Tibial artery (tissue), 4 donors: Measurements from ENCODE around the gene DNAH8.

Experiments used
- DNase-seq, 2 donors: peaks; one replicate each; pipeline ENCODE4 v3.0.0-alpha.2; 2019
- H3K27ac ChIP-seq, 2 donors: fragments of 200-600 bp; sonication (generic) in 1 of 2; 1 replicate in 1 of 2; 2 replicates in 1 of 2; pipeline ENCODE4 v1.5.1; 2018 to 2019; ENCODE audit warnings: mild to moderate bottlenecking in 1 of 2
- H3K27me3 ChIP-seq, 2 donors: fragments of 200-600 bp; sonication (generic) in 1 of 2; one replicate each; pipeline versions ENCODE4 v1.5.1 to v1.6.0; 2016 to 2019
- H3K36me3 ChIP-seq, 3 donors: fragments of 200-600 bp; sonication (generic) in 2 of 3; one replicate each; pipeline ENCODE4 v1.5.1; 2016 to 2019; ENCODE audit warnings: mild to moderate bottlenecking in 2 of 3
- H3K4me1 ChIP-seq, 4 donors: fragments of 200-600 bp; sonication (generic) in 2 of 4; 1 replicate in 3 of 4; 2 replicates in 1 of 4; pipeline ENCODE4 v1.5.1; 2016 to 2019
- H3K4me3 ChIP-seq, 2 donors: fragments of 200-600 bp; sonication (generic) in 1 of 2; 1 replicate in 1 of 2; 2 replicates in 1 of 2; pipeline ENCODE4 v1.5.1; 2018 to 2019; ENCODE audit warnings: mild to moderate bottlenecking in 2 of 2
- H3K9me3 ChIP-seq, 3 donors: fragments of 200-600 bp; sonication (generic) in 1 of 3; one replicate each; pipeline ENCODE4 v1.5.1; 2016 to 2019
- CTCF ChIP-seq, 2 experiments: fragments of 200-600 bp in 1 of 2; fragments of 450-650 bp in 1 of 2; IDR thresholded peaks; one replicate each; pipeline ENCODE4 v1.5.1; 2017 to 2019; ENCODE audit warnings: antibody characterized with exemption in 2 of 2, mild to moderate bottlenecking in 1 of 2, moderate library complexity in 1 of 2
- intact Hi-C: fragments of 100-400 bp; cut with DNase I; formaldehyde crosslinking; loops from one replicate; pipeline ENCODE4 v1.15.0; 2023; ENCODE audit warnings: low total_unique reads

The DNAH8 gene

DNA sequence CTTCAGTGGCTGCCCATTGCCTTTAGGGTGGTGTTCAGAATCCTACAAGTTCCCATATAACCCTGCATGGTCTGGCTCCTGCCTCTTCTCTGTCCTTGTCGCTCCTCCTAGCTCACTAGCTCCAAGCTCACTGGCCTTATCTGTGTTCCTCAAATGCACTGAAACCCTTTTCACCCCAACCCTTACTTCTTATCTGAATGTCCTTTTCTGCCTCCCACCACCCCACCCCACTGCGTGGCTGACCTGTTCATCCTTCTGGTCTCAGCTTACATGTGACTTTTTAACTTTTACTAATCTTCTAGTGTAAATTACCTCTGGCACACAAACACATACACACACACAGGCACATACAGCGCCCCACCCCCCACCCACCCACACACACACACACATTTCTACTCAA lies 292.5 kb downstream of the DNAH8 start:
- no peak for TF ChIP-seq CTCF (IDR thresholded peaks at IDR 0.05)
- no peaks in the 10 kb centered on the region for H3K9me3 ChIP-seq
- no peaks in the 10 kb centered on the region for H3K27me3 ChIP-seq
- DNase-seq = no peak
- no peak overlapping the region for H3K4me3 ChIP-seq
- no peaks in the 10 kb centered on the region for H3K36me3 ChIP-seq
- H3K27ac ChIP-seq = no peak overlapping the region
- intact Hi-C loops = no loop called here
- no peaks in the 10 kb centered on the region for H3K4me1 ChIP-seq

GRCh38 chr6:39008737-39009136 lies 293.6 kb downstream of the DNAH8 start:
- no peak for TF ChIP-seq CTCF (IDR thresholded peaks at IDR 0.05)
- DNase-seq = no peak
- Histone ChIP-seq H3K27ac (no peak overlapping the region), H3K36me3 (no peaks in the 10 kb centered on the region), H3K4me1 (no peaks in the 10 kb centered on the region), H3K4me3 (no peak overlapping the region), H3K9me3 (no peaks in the 10 kb centered on the region), H3K27me3 (no peaks in the 10 kb centered on the region)
- intact Hi-C loops = no loop called here

DNA sequence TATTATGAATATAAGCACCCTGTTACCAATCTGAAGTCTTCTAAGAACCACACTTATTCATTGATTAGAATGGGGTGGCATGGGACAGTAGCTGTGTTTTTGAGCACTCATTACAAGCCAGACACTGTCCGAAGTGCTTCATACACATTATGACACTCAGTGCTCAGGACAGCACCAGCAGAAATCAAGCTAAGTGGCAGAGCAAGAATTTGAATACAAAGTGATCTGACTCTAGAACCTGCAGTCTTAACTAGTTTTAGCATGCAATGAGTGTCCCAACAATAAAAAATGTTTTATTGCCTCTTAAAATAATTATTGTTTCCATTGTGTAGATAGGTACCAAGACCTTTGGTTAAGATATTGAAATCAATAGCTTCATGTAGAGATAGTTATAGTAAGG lies 294.4 kb downstream of the DNAH8 start:
- DNase-seq = no peak
- TF ChIP-seq CTCF (IDR thresholded peaks at IDR 0.05) = no peak
- Histone ChIP-seq H3K27me3 (peaks cover 0 to 3% of the 10 kb centered on the region in 2 donors), H3K27ac (no peak overlapping the region), H3K9me3 (no peaks in the 10 kb centered on the region), H3K4me3 (no peak overlapping the region), H3K36me3 (no peaks in the 10 kb centered on the region), H3K4me1 (no peaks in the 10 kb centered on the region)
- intact Hi-C loops = no loop called here

DNA sequence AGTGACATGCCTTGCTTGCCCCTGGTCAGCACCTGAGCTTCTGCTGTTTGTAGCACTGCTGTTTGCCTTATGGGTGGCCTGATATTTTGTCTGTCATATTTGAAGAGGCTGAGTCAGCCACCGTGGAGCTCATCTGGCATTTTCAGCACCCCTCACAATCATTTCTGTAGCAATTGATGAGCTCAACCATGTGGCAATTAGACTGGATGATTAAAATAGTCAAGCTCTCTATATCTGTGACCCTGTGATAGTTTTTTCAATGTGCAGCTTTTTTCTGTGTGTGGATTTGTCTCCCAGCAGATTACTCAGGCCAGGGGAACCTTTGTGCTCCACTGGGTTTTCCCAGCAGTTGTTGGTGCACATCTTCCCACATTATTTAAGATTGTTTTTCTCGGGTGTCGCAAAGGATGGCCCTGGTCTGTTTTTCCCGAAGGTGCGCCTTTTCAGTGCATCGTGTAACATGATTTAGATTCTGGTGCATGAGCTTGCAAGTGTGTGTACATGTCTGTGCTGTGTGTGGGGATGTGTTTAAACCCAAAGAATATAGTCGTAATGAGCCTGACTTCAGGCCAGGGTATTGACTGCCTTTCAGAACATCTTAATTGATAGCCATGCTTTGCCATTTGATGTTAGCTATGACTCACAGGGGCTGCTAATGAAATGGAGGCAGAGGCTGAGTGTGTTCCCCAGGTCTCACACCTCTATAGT lies 301.9 kb downstream of the DNAH8 start:
- no peak for DNase-seq
- H3K9me3 ChIP-seq = no peaks in the 10 kb centered on the region
- no peak for TF ChIP-seq CTCF (IDR thresholded peaks at IDR 0.05)
- peaks cover 0 to 3% of the 10 kb centered on the region in 2 donors for H3K27me3 ChIP-seq
- no peak overlapping the region for H3K27ac ChIP-seq
- H3K36me3 ChIP-seq = no peaks in the 10 kb centered on the region
- H3K4me3 ChIP-seq = no peak overlapping the region
- no peaks in the 10 kb centered on the region for H3K4me1 ChIP-seq
- intact Hi-C loops = no loop called here

DNA sequence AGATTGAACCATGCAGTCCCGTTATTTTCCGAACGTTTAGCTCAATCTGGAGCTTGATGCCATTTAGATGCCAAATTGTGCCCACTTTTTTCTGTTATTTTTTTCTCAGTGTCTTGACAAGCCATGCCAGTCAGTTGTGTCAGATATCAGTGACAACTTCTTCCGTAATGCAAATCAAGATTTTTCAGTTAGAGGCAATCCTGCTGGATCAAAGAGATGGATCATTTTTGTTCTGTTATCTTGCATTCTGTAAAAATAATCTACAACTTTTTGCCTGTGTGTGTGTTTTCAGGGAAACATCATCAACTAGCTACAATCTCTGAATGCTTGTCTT lies 302.4 kb downstream of the DNAH8 start:
- no peak for TF ChIP-seq CTCF (IDR thresholded peaks at IDR 0.05)
- Histone ChIP-seq H3K27ac (no peak overlapping the region), H3K4me1 (no peaks in the 10 kb centered on the region), H3K4me3 (no peak overlapping the region), H3K36me3 (no peaks in the 10 kb centered on the region), H3K27me3 (peaks cover 0 to 3% of the 10 kb centered on the region in 2 donors), H3K9me3 (no peaks in the 10 kb centered on the region)
- intact Hi-C loops = no loop called here
- DNase-seq = no peak

DNA sequence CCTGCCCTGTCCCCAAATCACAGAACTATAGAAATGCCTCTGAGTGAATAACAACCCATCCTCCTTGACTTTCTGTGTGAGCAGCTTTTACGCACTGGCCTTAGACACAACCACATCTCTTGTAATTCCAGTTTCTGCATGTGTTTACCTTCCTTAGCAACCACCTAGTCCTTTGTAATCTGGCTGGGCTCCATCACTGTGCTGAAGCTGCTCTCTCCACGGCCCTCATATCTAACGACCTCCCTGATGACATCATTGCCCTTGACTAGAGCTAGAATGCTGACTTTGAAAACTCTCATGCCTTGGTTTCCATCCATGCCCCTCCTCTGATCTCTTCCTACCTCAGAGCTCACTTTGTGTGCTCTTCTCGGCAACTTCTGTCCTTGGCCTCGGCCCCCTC lies 303.0 kb downstream of the DNAH8 start:
- TF ChIP-seq CTCF (IDR thresholded peaks at IDR 0.05) = no peak
- H3K4me3 ChIP-seq = no peak overlapping the region
- peaks cover 0 to 3% of the 10 kb centered on the region in 2 donors for H3K27me3 ChIP-seq
- H3K27ac ChIP-seq = no peak overlapping the region
- no peaks in the 10 kb centered on the region for H3K4me1 ChIP-seq
- H3K36me3 ChIP-seq = no peaks in the 10 kb centered on the region
- no peak for DNase-seq
- intact Hi-C loops = no loop called here
- H3K9me3 ChIP-seq = no peaks in the 10 kb centered on the region
